Measurements from ENCODE around the gene NIPSNAP2. TPM values are rescaled to one million over a fixed set of nuclear protein-coding genes. Genes with fewer than 3 reads are reported as not detected.

The NIPSNAP2 gene
- total and polyA plus RNA-seq, 2 of the 13 experiments (the other 11 are each of a cell fraction or from before 2014, with no cell fraction given): 40.3 to 61.5 TPM

- TF ChIP-seq ONECUT2 (CRISPR knock-in tag; IDR thresholded peaks at IDR 0.05): no peak
- peak; percentile 53 for TF ChIP-seq RBM22 (optimal IDR thresholded peaks at IDR 0.05; ENCODE audit: low read length)
- TF ChIP-seq ZNF687 (CRISPR knock-in tag; IDR thresholded peaks at IDR 0.05): peak; percentile 70
- TF ChIP-seq POLR2A (IDR thresholded peaks at IDR 0.05; ENCODE audit: insufficient read depth in 1 of 2, low read depth in 2 of 2, low read length in 2 of 2): peak in 1 of 2 experiments; percentile 47; a peak in 1 of 4 replicates
- no peak for TF ChIP-seq CCAR2 (optimal IDR thresholded peaks at IDR 0.05; ENCODE audit: low read depth, low read length)
- peak; percentile 93 for TF ChIP-seq HIC2 (CRISPR knock-in tag; IDR thresholded peaks at IDR 0.05; ENCODE audit: low read depth)
- no peak for TF ChIP-seq RBAK (CRISPR knock-in tag; IDR thresholded peaks at IDR 0.05)
- no peak for TF ChIP-seq SYNCRIP (IDR thresholded peaks at IDR 0.05; ENCODE audit: insufficient read depth, low read depth, low read length)
- TF ChIP-seq ZNF350 (CRISPR knock-in tag; IDR thresholded peaks at IDR 0.05; ENCODE audit: borderline replicate concordance, low read depth): no peak
- TF ChIP-seq GATAD2A (CRISPR knock-in tag; IDR thresholded peaks at IDR 0.05): 0 out of 2 replicates have a peak, but pooled peaks have one; percentile 25
- TF ChIP-seq ZNF326 (CRISPR knock-in tag; IDR thresholded peaks at IDR 0.05; ENCODE audit: borderline replicate concordance): no peak
- peak; percentile 39; the same call in 1 of the 2 replicates for TF ChIP-seq KDM2A (CRISPR knock-in tag; IDR thresholded peaks at IDR 0.05; ENCODE audit: borderline replicate concordance, low read depth)
- 0 out of 2 replicates have a peak, but pooled peaks have one; percentile 12 for TF ChIP-seq FOSL2 (CRISPR knock-in tag; IDR thresholded peaks at IDR 0.05)
- TF ChIP-seq MAFF (IDR thresholded peaks at IDR 0.05; ENCODE audit: low read depth, low read length): 0 out of 2 replicates have a peak, but pooled peaks have one; percentile 11
- peak; percentile 26 for TF ChIP-seq TEAD3 (CRISPR knock-in tag; optimal IDR thresholded peaks at IDR 0.05; ENCODE audit: borderline replicate concordance)
- TF ChIP-seq ZNF446 (CRISPR knock-in tag; IDR thresholded peaks at IDR 0.05): no peak
- no peak for TF ChIP-seq RCOR2 (CRISPR knock-in tag; IDR thresholded peaks at IDR 0.05)
- TF ChIP-seq BATF2 (CRISPR knock-in tag; IDR thresholded peaks at IDR 0.05): no peak
- TF ChIP-seq ZBTB37 (CRISPR knock-in tag; IDR thresholded peaks at IDR 0.05): no peak
- no peak for TF ChIP-seq HNF4A (CRISPR knock-in tag; IDR thresholded peaks at IDR 0.05)
- TF ChIP-seq BCL3 (CRISPR knock-in tag; IDR thresholded peaks at IDR 0.05): no peak
- peak; percentile 63 for TF ChIP-seq AGO2 (optimal IDR thresholded peaks at IDR 0.05; ENCODE audit: low read depth, low read length)
- 0 out of 4 replicates have a peak, but pooled peaks of 1 of the 2 experiments have one; percentile 7 for TF ChIP-seq MAFK (conservative IDR thresholded peaks at IDR 0.05 in 1 of 2, IDR thresholded peaks at IDR 0.05 in 1 of 2; ENCODE audit: low read length in 2 of 2)
Measured at GRCh38 chr7:56009695-56010094, 45.3 kb downstream of the NIPSNAP2 start (continued).
